GM21526 (cell line): ENCODE measurements around the gene TRRAP.

Experiments used
- ATAC-seq: cut with Tn5 transposase; IDR thresholded peaks from one replicate; pipeline ENCODE4 v1.9.1; 2021; ENCODE audit warnings: moderate library complexity; ENCODE audit not compliant: unreplicated experiment, low FRiP score

Gene TRRAP

GRCh38 chr7:99019523-99020412, 141.4 kb downstream of the TRRAP start:
- ATAC-seq: no peak

- no peak for ATAC-seq
Observed at GRCh38 chr7:99020413-99020715, 142.0 kb downstream of the TRRAP start.

GRCh38 chr7:99021941-99022560, 143.7 kb downstream of the TRRAP start:
- ATAC-seq: no peak

GRCh38 chr7:99024066-99024465, 145.7 kb downstream of the TRRAP start:
- ATAC-seq: no peak

GRCh38 chr7:99027241-99027640, 148.9 kb downstream of the TRRAP start:
- no peak for ATAC-seq

GRCh38 chr7:99027841-99028240, 149.5 kb downstream of the TRRAP start:
- no peak for ATAC-seq

GRCh38 chr7:99028261-99028973, 150.1 kb downstream of the TRRAP start:
- ATAC-seq: no peak

GRCh38 chr7:99029466-99030435, 151.4 kb downstream of the TRRAP start:
- ATAC-seq: no peak

GRCh38 chr7:99030457-99030856, 152.1 kb downstream of the TRRAP start:
- ATAC-seq: no peak

- ATAC-seq: no peak
Observed at GRCh38 chr7:99030951-99031350, 152.6 kb downstream of the TRRAP start.

- no peak for ATAC-seq
Observed at GRCh38 chr7:99031496-99031895, 153.2 kb downstream of the TRRAP start.

GRCh38 chr7:99032928-99033327, 154.6 kb downstream of the TRRAP start:
- ATAC-seq: no peak

- no peak for ATAC-seq
Observed at GRCh38 chr7:99033765-99034164, 155.4 kb downstream of the TRRAP start.

GRCh38 chr7:99034932-99035722, 156.8 kb downstream of the TRRAP start:
- no peak for ATAC-seq

GRCh38 chr7:99035723-99036545, 157.6 kb downstream of the TRRAP start:
- no peak for ATAC-seq

GRCh38 chr7:99036546-99037111, 158.3 kb downstream of the TRRAP start:
- no peak for ATAC-seq

GRCh38 chr7:99037327-99037940, 159.1 kb downstream of the TRRAP start:
- ATAC-seq: no peak
